Thymus (tissue), 14 donors: Measurements from ENCODE around the gene PPP2R5A. TPM values are rescaled to one million over a fixed set of nuclear protein-coding genes. Genes with fewer than 3 reads are reported as not detected.
A peak's percentile ranks its signal among the peaks of the same experiment; 100 is the strongest.

Source experiments
- DNase-seq, 9 donors: peaks; one replicate each; pipeline ENCODE4 v3.0.0-alpha.2; 2013; ENCODE audit warnings: low spot score in 9 of 9, low read depth in 6 of 9, missing footprints in 1 of 9
- H3K27ac ChIP-seq, 2 donors: one replicate each; pipeline ENCODE4 v1.5.1; 2013; ENCODE audit warnings: control low read depth in 1 of 2, low read depth in 1 of 2, low read length in 1 of 2, mild to moderate bottlenecking in 1 of 2, moderate library complexity in 1 of 2
- H3K27me3 ChIP-seq, 2 donors: one replicate each; pipeline ENCODE4 v1.5.1; 2013; ENCODE audit warnings: low read length in 1 of 2; ENCODE audit not compliant: control insufficient read depth in 2 of 2, insufficient read depth in 1 of 2
- H3K36me3 ChIP-seq, 2 donors: one replicate each; pipeline ENCODE4 v1.5.1; 2013; ENCODE audit warnings: low read length in 1 of 2, mild to moderate bottlenecking in 1 of 2, moderate library complexity in 1 of 2; ENCODE audit not compliant: control insufficient read depth in 2 of 2, insufficient read depth in 2 of 2
- H3K4me1 ChIP-seq, 2 donors: one replicate each; pipeline ENCODE4 v1.5.1; 2013; ENCODE audit warnings: low read length in 2 of 2; ENCODE audit not compliant: control insufficient read depth in 2 of 2, insufficient read depth in 2 of 2
- H3K4me3 ChIP-seq, 2 donors: one replicate each; pipeline ENCODE4 v1.5.1; 2013; ENCODE audit warnings: low read length in 2 of 2, control low read depth in 1 of 2, mild to moderate bottlenecking in 1 of 2
- H3K9me3 ChIP-seq, 2 donors: one replicate each; pipeline ENCODE4 v1.5.1; 2013; ENCODE audit warnings: low read length in 1 of 2, mild to moderate bottlenecking in 1 of 2; ENCODE audit not compliant: control insufficient read depth in 2 of 2, insufficient read depth in 1 of 2
- WGBS: extraction: QIAGEN DNeasy Blood & Tissue Kit; methylation state at CpG from one replicate; pipeline ENCODE4 v1.1.7; 2013; 5-methylcytosine and 5-hydroxymethylcytosine counted together
- long read RNA-seq, 10 donors: transcript quantifications; one replicate each; lab custom pipeline, GENCODE V29; 2026
- polyA plus RNA-seq: library from polyadenylated mRNA; stranded (reverse); fragments of 200-250 nt; gene quantifications from one replicate; pipeline ENCODE4 v1.2.3, GENCODE V29; 2013
- total RNA-seq: library from RNA; stranded (reverse); fragments of 120-200 nt; gene quantifications from one replicate; pipeline ENCODE4 v1.2.4, GENCODE V29; 2013
- donor health status: healthy.

The PPP2R5A gene
- total RNA-seq (39.9 TPM), polyA plus RNA-seq (49.7 TPM)
- long read RNA-seq, donor 1: 0 reads
- long read RNA-seq, donor 2, transcript PPP2R5A-201 (13 exons, 3,128 nt): major isoform, 10 of 43 reads
- long read RNA-seq, donor 2, partial matches to known transcripts: 16 of 43 reads
- long read RNA-seq, donor 2, other reads (novel, unspliced or antisense): 17 of 43 reads
- long read RNA-seq, donor 3, transcript PPP2R5A-201 (13 exons, 3,128 nt): major isoform, 8 of 13 reads
- long read RNA-seq, donor 3, partial matches to known transcripts: 5 of 13 reads
- long read RNA-seq, donor 3, other reads (novel, unspliced or antisense): 0 of 13 reads
- long read RNA-seq, donor 4, partial matches to known transcripts: 10 of 13 reads
- long read RNA-seq, donor 4, other reads (novel, unspliced or antisense): 0 of 13 reads
- long read RNA-seq, donor 5, transcript PPP2R5A-201 (13 exons, 3,128 nt): major isoform, 10 of 27 reads
- long read RNA-seq, donor 5, partial matches to known transcripts: 5 of 27 reads
- long read RNA-seq, donor 5, other reads (novel, unspliced or antisense): 12 of 27 reads
- long read RNA-seq, donor 6, partial matches to known transcripts: 0 of 3 reads
- long read RNA-seq, donor 6, other reads (novel, unspliced or antisense): 0 of 3 reads
- long read RNA-seq, donor 7, partial matches to known transcripts: 0 of 2 reads
- long read RNA-seq, donor 7, other reads (novel, unspliced or antisense): 0 of 2 reads
- long read RNA-seq, donor 8, partial matches to known transcripts: 0 of 2 reads
- long read RNA-seq, donor 8, other reads (novel, unspliced or antisense): 0 of 2 reads
- long read RNA-seq, donor 9, partial matches to known transcripts: 5 of 7 reads
- long read RNA-seq, donor 9, other reads (novel, unspliced or antisense): 0 of 7 reads
- long read RNA-seq, donor 10, transcript PPP2R5A-201 (13 exons, 3,128 nt): major isoform, 7 of 7 reads
- long read RNA-seq, donor 10, partial matches to known transcripts: 0 of 7 reads
- long read RNA-seq, donor 10, other reads (novel, unspliced or antisense): 0 of 7 reads

GRCh38 chr1:212284744-212285684 is at the start of gene PPP2R5A:
PPP2R5A (plus strand) TSS chr1:212285410; CDS start chr1:212286111, 701 bp downstream.
- peak; percentile 96 to 100 (median 99) for DNase-seq
- H3K4me3 ChIP-seq: peak within 1 kb of the TSS; percentile 83 to 95
- H3K27ac ChIP-seq: peak within 1 kb of the TSS; percentile 98 to 100
- under 1% methylated on average over 92 of the region's 92 CpGs for WGBS
- peaks cover 18 to 23% of the 10 kb centered on the region in 2 donors for H3K4me1 ChIP-seq
- H3K27me3 ChIP-seq: no peaks in the 10 kb centered on the region
- H3K9me3 ChIP-seq: no peaks in the 10 kb centered on the region
- no peaks in the 10 kb centered on the region for H3K36me3 ChIP-seq

GRCh38 chr1:212235857-212236256 is 49.4 kb upstream of the PPP2R5A start:
- no peaks in the 10 kb centered on the region for H3K27me3 ChIP-seq
- no peak overlapping the region for H3K27ac ChIP-seq
- peaks cover 0 to 5% of the 10 kb centered on the region in 2 donors for H3K9me3 ChIP-seq
- WGBS: 95% methylated on average over 5 of the region's 5 CpGs
- H3K4me3 ChIP-seq: no peak overlapping the region
- no peaks in the 10 kb centered on the region for H3K4me1 ChIP-seq
- no peak for DNase-seq
- H3K36me3 ChIP-seq: no peaks in the 10 kb centered on the region

GRCh38 chr1:212236664-212237220 is 48.5 kb upstream of the PPP2R5A start:
- no peak overlapping the region for H3K27ac ChIP-seq
- no peak overlapping the region for H3K4me3 ChIP-seq
- peaks cover 0 to 4% of the 10 kb centered on the region in 2 donors for H3K9me3 ChIP-seq
- no peaks in the 10 kb centered on the region for H3K36me3 ChIP-seq
- DNase-seq: no peak
- WGBS: 96% methylated on average over 3 of the region's 3 CpGs
- no peaks in the 10 kb centered on the region for H3K27me3 ChIP-seq
- no peaks in the 10 kb centered on the region for H3K4me1 ChIP-seq

GRCh38 chr1:212237651-212238050 is 47.6 kb upstream of the PPP2R5A start:
- Histone ChIP-seq H3K27me3 (no peaks in the 10 kb centered on the region), H3K4me3 (no peak overlapping the region), H3K4me1 (no peaks in the 10 kb centered on the region), H3K9me3 (no peaks in the 10 kb centered on the region), H3K27ac (no peak overlapping the region), H3K36me3 (no peaks in the 10 kb centered on the region)
- no peak for DNase-seq

GRCh38 chr1:212238552-212238951 is 46.7 kb upstream of the PPP2R5A start:
- H3K27ac ChIP-seq: no peak overlapping the region
- no peaks in the 10 kb centered on the region for H3K4me1 ChIP-seq
- 93% methylated on average over 4 of the region's 4 CpGs for WGBS
- DNase-seq: no peak
- no peaks in the 10 kb centered on the region for H3K27me3 ChIP-seq
- no peaks in the 10 kb centered on the region for H3K36me3 ChIP-seq
- no peaks in the 10 kb centered on the region for H3K9me3 ChIP-seq
- no peak overlapping the region for H3K4me3 ChIP-seq

- Histone ChIP-seq H3K36me3 (no peaks in the 10 kb centered on the region), H3K4me1 (no peaks in the 10 kb centered on the region), H3K27me3 (no peaks in the 10 kb centered on the region), H3K9me3 (no peaks in the 10 kb centered on the region), H3K4me3 (no peak overlapping the region), H3K27ac (no peak overlapping the region)
- DNase-seq: no peak
- WGBS: 98% methylated on average over 2 of the region's 2 CpGs
These were observed 43.7 kb upstream of the PPP2R5A start for GRCh38 chr1:212241501-212241900.

- Histone ChIP-seq H3K4me1 (no peaks in the 10 kb centered on the region), H3K27ac (no peak overlapping the region), H3K9me3 (no peaks in the 10 kb centered on the region), H3K36me3 (no peaks in the 10 kb centered on the region), H3K27me3 (no peaks in the 10 kb centered on the region), H3K4me3 (no peak overlapping the region)
- 94% methylated on average over 4 of the region's 4 CpGs for WGBS
- no peak for DNase-seq
These were observed 43.3 kb upstream of the PPP2R5A start for GRCh38 chr1:212241957-212242287.

- Histone ChIP-seq H3K27me3 (no peaks in the 10 kb centered on the region), H3K27ac (no peak overlapping the region), H3K36me3 (no peaks in the 10 kb centered on the region), H3K4me1 (no peaks in the 10 kb centered on the region), H3K9me3 (no peaks in the 10 kb centered on the region), H3K4me3 (no peak overlapping the region)
- no peak for DNase-seq
- WGBS: 94% methylated on average over 11 of the region's 11 CpGs
These were observed 42.8 kb upstream of the PPP2R5A start for GRCh38 chr1:212242288-212242984.
